ENCODE data around the gene HIVEP3.

GRCh38 chr1:41875487-41875886, 43.2 kb downstream of the HIVEP3 start:
- TF ChIP-seq POLR2AphosphoS5 (IDR thresholded peaks at IDR 0.05; ENCODE audit: low read depth, low read length) (no peak), POLR2A (IDR thresholded peaks at IDR 0.05; ENCODE audit: low read depth, low read length) (no peak), POU2F2 (IDR thresholded peaks at IDR 0.05; ENCODE audit: low read depth, low read length) (no peak), TAF1 (IDR thresholded peaks at IDR 0.05; ENCODE audit: low read depth, low read length) (no peak), PAX5 (IDR thresholded peaks at IDR 0.05; ENCODE audit: insufficient read depth, low read length, severe bottlenecking) (no peak), SPI1 (IDR thresholded peaks at IDR 0.05; ENCODE audit: low read depth, low read length) (no peak)

All from GM12891 (cell line).